Activated CD4-positive, alpha-beta T cell treated with anti-CD3 and anti-CD28 coated beads for 36 hours (primary cell): ENCODE results near the gene RARS1. TPM values are rescaled to one million over a fixed set of nuclear protein-coding genes. Genes with fewer than 3 reads are reported as not detected.

ENCODE experiments used
- ATAC-seq: fragments of 200-7000 bp; cut with Tn5 transposase; one replicate; pipeline ENCODE4 v1.10.0; 2021; ENCODE audit warnings: mild to moderate bottlenecking, moderate library complexity
- CTCF ChIA-PET: fragments of 350-600 bp; sonication (Branson Sonifier 250); formaldehyde crosslinking; loops from one replicate; lab custom pipeline; 2021; ENCODE audit warnings: antibody characterized with exemption; lab: Charles Lee
- POLR2A ChIA-PET: fragments of 350-600 bp; sonication (Branson Sonifier 250); formaldehyde crosslinking; loops from one replicate; lab custom pipeline; 2021; ENCODE audit warnings: antibody characterized with exemption, inconsistent platforms; lab: Charles Lee
- DNase-seq: peaks from one replicate; pipeline ENCODE4 v3.0.0-alpha.2; 2020
- H3K27ac Mint-ChIP-seq: one replicate; pipeline ENCODE4 v1.8.0; 2021; ENCODE audit warnings: mixed read lengths
- H3K27me3 Mint-ChIP-seq: one replicate; pipeline ENCODE4 v1.8.0; 2021; ENCODE audit warnings: mixed read lengths
- H3K36me3 Mint-ChIP-seq: one replicate; pipeline ENCODE4 v1.8.0; 2021; ENCODE audit warnings: low read depth, mixed read lengths
- H3K4me1 Mint-ChIP-seq: one replicate; pipeline ENCODE4 v1.8.0; 2021; ENCODE audit warnings: mixed read lengths
- H3K4me3 Mint-ChIP-seq: one replicate; pipeline ENCODE4 v1.8.0; 2021; ENCODE audit warnings: mild to moderate bottlenecking, moderate library complexity, mixed read lengths
- H3K9me3 Mint-ChIP-seq: one replicate; pipeline ENCODE4 v1.8.0; 2021; ENCODE audit warnings: low read depth, mixed read lengths
- intact Hi-C, 2 experiments: fragments of 100-400 bp; cut with DNase I in 1 of 2; cut with micrococcal nuclease in 1 of 2; formaldehyde crosslinking; loops; one replicate each; pipeline versions ENCODE4 v1.14.2 to v1.15.1; 2022 to 2024; cut with DNase I, micrococcal nuclease
- total RNA-seq, 2 experiments: library from RNA; stranded (reverse); gene quantifications; one replicate each; pipeline ENCODE4 v1.2.3, GENCODE V29; 2021

Gene RARS1
- total RNA-seq, 2 experiments from 2014 or later, result 127 to 135 TPM

DNA sequence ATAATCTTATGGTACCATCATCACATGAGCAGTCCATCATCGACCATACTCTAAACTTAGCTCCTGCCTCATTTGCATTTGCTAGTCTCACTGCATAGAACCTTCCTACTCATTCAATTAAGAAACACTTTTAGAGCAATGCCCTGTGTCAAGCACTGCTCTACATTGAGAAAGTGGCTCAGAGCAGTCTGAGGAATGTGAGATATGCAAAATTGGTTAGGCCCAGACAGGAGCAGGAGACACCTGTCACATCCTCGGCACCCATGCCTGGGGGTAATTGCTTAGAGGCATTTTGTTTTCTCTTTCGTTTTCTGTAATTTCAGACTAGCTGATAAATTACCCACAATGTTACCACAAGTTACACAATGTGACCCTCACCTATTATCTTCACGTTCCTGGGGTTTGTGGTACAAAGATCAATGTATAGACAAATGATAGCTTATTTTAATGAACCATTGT lies 4.9 kb upstream of the RARS1 start:
- Mint-ChIP-seq H3K4me1 (peaks cover 17% of the 10 kb centered on the region), H3K27me3 (peaks cover 4% of the 10 kb centered on the region), H3K9me3 (no peaks in the 10 kb centered on the region), H3K36me3 (peaks cover 2% of the 10 kb centered on the region), H3K27ac (no peak overlapping the region), H3K4me3 (no peak overlapping the region)
- intact Hi-C loops, result no loop called here
- no peak for ATAC-seq
- ChIA-PET CTCF (interaction anchor here (0.8 kb wide), 1 partner anchor 122 kb away, joined by 3 read pairs; no protein-coding TSS in a partner anchor), POLR2A (no interaction called here)
- DNase-seq, result peak; percentile 24

DNA sequence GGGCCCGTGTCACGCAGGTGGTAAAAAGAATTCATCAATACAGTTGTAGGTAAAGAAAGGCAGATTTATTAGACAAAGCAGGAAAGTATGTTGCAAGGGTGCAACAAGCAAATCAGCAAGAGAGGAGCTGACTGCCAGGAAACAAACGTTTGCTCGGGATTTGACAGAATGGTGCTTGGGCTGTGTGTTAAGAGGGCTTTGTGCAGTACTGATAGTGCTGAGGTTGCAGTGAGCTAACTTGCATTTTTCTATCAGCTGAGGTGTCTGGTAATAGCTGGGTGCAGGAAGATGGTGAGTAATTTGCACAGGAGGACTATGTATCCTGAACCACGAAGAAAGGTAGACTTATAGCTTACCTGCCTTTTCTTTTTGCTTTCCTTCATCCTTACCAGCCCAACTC lies 3.9 kb upstream of the RARS1 start:
- intact Hi-C loops, result no loop called here
- H3K36me3 Mint-ChIP-seq, result peaks cover 7% of the 10 kb centered on the region
- POLR2A ChIA-PET, result no interaction called here
- CTCF ChIA-PET, result interaction anchor here (0.5 to 0.6 kb wide), 2 partner anchors 10 to 212 kb away, joined by 3 to 5 read pairs; no protein-coding TSS in a partner anchor
- H3K4me1 Mint-ChIP-seq, result peaks cover 22% of the 10 kb centered on the region
- ATAC-seq (no peak), DNase-seq (no peak)
- H3K27ac Mint-ChIP-seq, result no peak overlapping the region
- H3K27me3 Mint-ChIP-seq, result peaks cover 4% of the 10 kb centered on the region
- no peaks in the 10 kb centered on the region for H3K9me3 Mint-ChIP-seq
- no peak overlapping the region for H3K4me3 Mint-ChIP-seq

DNA sequence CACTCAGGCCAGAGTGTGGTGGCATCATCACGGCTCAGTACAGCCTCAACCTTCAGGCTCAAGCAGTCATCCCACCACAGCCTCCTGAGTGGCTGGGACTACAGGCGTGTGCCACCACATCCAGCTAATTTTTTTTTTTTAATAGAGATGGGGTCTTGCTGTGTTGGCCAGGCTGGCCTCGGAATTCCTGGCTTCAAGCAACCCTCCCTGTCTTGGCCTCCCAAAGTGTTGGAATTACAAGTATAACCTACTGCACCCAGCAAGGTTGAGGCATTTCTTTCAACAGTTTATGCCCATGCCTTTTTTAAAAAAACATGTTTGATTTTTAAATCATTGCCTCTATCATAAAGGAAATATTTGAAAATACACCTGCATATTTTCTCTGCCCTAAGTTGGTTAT lies 2.8 kb downstream of the RARS1 start:
- DNase-seq (no peak), ATAC-seq (no peak)
- H3K27ac Mint-ChIP-seq, result no peak overlapping the region
- H3K4me3 Mint-ChIP-seq, result no peak overlapping the region
- H3K9me3 Mint-ChIP-seq, result no peaks in the 10 kb centered on the region
- H3K36me3 Mint-ChIP-seq, result peaks cover 52% of the 10 kb centered on the region
- ChIA-PET CTCF (no interaction called here), POLR2A (no interaction called here)
- intact Hi-C loops, result loop anchor here (5.0 kb wide), 3 partner anchors 197 to 1093 kb away; partner anchors contain the start of genes SPDL1 (in 1 of the 2) and WWC1 (in 1 of the 2)
- peaks cover 35% of the 10 kb centered on the region for H3K4me1 Mint-ChIP-seq
- H3K27me3 Mint-ChIP-seq, result no peaks in the 10 kb centered on the region

DNA sequence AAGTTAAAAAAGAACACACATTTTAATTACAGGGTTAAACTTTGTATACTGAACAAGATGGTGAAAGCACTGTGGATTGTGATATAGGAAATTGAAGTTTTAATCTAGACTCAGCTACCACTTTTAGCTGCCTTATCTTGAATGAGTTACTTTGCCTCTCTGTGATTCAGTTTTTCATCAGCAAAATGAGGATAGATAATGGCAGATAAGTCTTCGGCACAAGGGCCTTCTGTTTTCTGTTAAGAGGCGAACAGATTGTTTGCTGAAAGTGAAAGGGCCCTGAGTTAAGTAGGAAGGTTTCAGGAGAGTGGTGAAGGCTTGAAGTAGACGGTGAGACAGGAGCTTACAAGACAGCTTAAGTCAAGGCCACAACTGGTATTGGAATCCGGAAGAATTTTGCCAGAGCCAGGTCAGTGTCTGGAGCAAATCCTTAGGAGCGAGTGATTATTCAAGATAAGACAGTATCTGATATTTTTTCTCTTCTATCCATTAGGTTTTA lies 7.8 kb downstream of the RARS1 start:
- ChIA-PET CTCF (no interaction called here), POLR2A (no interaction called here)
- Mint-ChIP-seq H3K9me3 (no peaks in the 10 kb centered on the region), H3K27me3 (no peaks in the 10 kb centered on the region), H3K36me3 (peaks cover 72% of the 10 kb centered on the region), H3K27ac (no peak overlapping the region), H3K4me1 (peaks cover 11% of the 10 kb centered on the region), H3K4me3 (no peak overlapping the region)
- DNase-seq (no peak), ATAC-seq (no peak)
- intact Hi-C loops, result no loop called here

DNA sequence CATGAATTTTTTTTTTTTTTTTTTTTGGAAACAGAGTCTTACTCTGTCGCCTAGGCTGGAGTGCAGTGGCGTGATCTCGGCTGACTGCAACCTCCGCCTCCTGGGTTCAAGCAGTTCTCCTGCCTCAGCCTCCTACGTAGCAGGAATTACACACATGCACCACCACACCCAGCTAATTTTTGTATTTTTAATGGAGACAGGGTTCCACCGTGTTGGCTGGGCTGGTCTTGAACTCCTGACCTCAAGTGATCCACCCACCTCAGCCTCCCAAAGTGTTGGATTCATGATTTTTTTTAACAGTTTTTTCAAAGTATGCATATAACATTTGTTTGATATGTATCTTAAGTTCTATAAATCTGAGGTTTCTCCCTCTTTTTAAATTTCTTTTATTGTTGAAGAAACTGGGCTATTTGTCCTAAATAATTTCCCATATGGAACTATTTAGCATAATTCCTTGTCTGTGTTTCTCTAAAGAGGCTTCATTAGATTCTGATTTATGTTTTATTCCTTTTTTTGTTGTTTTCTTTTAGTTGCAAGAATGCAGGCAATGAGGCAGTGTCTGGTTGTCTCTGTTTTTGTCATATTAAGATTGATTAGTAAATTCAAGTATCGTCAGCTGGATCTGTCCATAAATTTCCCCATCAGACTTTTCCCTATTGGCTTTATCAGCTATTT lies 16.4 kb downstream of the RARS1 start:
- no peak overlapping the region for H3K27ac Mint-ChIP-seq
- no peaks in the 10 kb centered on the region for H3K9me3 Mint-ChIP-seq
- ATAC-seq, result no peak
- no peaks in the 10 kb centered on the region for H3K4me1 Mint-ChIP-seq
- no peak overlapping the region for H3K4me3 Mint-ChIP-seq
- H3K27me3 Mint-ChIP-seq, result no peaks in the 10 kb centered on the region
- no peak for DNase-seq
- CTCF ChIA-PET, result no interaction called here
- POLR2A ChIA-PET, result no interaction called here
- H3K36me3 Mint-ChIP-seq, result peaks cover 48% of the 10 kb centered on the region
- intact Hi-C loops, result no loop called here

DNA sequence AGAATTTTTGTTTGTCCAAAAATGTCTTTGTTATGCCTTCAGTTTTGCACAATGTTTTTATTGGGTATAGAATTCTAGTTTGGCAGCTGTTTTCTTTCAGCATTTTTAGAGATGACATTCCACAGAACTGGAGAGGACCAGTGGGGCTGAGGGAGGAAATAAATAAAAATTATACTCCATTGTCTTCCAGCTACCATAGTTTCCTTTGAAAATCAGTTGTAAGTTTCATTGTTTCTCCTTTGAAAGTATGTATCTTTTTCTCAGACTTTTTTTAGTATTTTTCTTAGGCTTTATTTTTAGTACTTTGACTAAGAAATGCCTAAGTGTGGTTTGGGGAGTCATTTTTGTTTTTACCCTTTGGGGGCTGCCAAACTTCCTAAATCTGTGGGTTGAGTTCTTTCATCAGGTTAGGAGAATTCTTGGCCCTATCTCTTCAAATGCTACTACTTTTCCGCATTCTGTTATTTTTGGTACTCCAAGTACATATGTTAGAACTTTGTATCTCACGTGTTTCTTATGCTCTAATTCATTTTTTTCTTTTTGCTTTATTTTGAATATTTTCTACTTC lies 27.7 kb downstream of the RARS1 start:
- no peak for DNase-seq
- POLR2A ChIA-PET, result no interaction called here
- no peaks in the 10 kb centered on the region for H3K27me3 Mint-ChIP-seq
- no peaks in the 10 kb centered on the region for H3K4me1 Mint-ChIP-seq
- ATAC-seq, result no peak
- intact Hi-C loops, result no loop called here
- H3K4me3 Mint-ChIP-seq, result no peak overlapping the region
- H3K27ac Mint-ChIP-seq, result no peak overlapping the region
- peaks cover 81% of the 10 kb centered on the region for H3K36me3 Mint-ChIP-seq
- CTCF ChIA-PET, result interaction anchor here (0.7 kb wide), 2 partner anchors 22 to 118 kb away, joined by 3 read pairs; no protein-coding TSS in a partner anchor
- peaks cover 4% of the 10 kb centered on the region for H3K9me3 Mint-ChIP-seq

DNA sequence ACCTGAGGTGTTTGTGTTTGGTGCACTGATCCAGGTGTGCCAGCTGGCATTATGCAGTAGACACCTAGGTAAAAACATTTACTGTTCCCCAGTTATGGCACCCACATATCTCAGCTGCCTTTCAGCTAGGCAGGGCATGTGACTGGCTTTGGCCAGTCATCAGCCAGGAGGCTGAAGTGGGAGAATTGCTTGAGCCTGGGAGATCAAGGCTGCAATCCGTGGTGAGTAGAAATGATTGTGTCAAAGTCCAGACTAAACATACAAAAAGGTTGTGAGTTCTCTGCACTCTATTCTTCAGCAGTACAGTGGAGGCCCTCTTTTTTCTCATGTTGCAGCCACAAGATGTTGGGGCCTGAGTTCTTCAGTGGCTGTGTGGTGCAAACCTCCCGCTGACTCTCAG lies 39.6 kb downstream of the RARS1 start:
- H3K36me3 Mint-ChIP-seq, result peaks cover 9% of the 10 kb centered on the region
- intact Hi-C loops, result no loop called here
- ChIA-PET CTCF (no interaction called here), POLR2A (no interaction called here)
- H3K27me3 Mint-ChIP-seq, result peaks cover 24% of the 10 kb centered on the region
- H3K4me3 Mint-ChIP-seq, result no peak overlapping the region
- ATAC-seq (no peak), DNase-seq (no peak)
- H3K27ac Mint-ChIP-seq, result no peak overlapping the region
- peaks cover 10% of the 10 kb centered on the region for H3K4me1 Mint-ChIP-seq
- peaks cover 4% of the 10 kb centered on the region for H3K9me3 Mint-ChIP-seq

DNA sequence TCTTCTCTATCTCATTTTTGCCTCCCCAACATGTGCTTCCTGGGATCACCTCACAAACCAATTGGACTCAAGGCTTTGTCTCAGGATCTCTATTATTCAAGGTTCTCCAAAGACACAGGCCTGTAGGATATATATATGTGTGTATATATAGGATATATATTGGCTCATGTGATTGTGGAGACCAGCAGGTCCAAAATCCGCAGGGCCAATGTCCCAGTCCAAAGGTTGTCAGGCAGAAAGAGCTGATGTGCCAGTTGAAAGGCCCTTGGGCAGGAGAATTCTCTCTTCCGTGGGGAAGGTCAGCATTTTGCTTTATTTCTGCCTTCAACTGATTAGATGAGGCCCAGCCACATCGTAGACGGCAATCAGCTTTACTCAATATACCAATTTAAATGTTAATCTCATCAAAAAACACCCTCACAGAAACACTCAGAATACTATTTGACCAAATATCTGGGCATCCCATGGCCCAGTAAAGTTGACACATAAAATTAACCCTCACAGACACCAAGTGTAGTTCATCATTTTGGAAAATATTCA lies 41.6 kb downstream of the RARS1 start:
- ATAC-seq (no peak), DNase-seq (no peak)
- peaks cover 4% of the 10 kb centered on the region for H3K9me3 Mint-ChIP-seq
- H3K27ac Mint-ChIP-seq, result no peak overlapping the region
- H3K4me3 Mint-ChIP-seq, result no peak overlapping the region
- ChIA-PET CTCF (interaction anchor here (0.7 kb wide), 1 partner anchor 733 kb away, joined by 3 read pairs; no protein-coding TSS in a partner anchor), POLR2A (no interaction called here)
- H3K36me3 Mint-ChIP-seq, result peaks cover 5% of the 10 kb centered on the region
- H3K27me3 Mint-ChIP-seq, result peaks cover 34% of the 10 kb centered on the region
- intact Hi-C loops, result loop anchor here in 1 of 2 experiments (1.0 kb wide), 1 partner anchor 51 kb away; the partner anchor contains the start of gene PANK3
- peaks cover 10% of the 10 kb centered on the region for H3K4me1 Mint-ChIP-seq

DNA sequence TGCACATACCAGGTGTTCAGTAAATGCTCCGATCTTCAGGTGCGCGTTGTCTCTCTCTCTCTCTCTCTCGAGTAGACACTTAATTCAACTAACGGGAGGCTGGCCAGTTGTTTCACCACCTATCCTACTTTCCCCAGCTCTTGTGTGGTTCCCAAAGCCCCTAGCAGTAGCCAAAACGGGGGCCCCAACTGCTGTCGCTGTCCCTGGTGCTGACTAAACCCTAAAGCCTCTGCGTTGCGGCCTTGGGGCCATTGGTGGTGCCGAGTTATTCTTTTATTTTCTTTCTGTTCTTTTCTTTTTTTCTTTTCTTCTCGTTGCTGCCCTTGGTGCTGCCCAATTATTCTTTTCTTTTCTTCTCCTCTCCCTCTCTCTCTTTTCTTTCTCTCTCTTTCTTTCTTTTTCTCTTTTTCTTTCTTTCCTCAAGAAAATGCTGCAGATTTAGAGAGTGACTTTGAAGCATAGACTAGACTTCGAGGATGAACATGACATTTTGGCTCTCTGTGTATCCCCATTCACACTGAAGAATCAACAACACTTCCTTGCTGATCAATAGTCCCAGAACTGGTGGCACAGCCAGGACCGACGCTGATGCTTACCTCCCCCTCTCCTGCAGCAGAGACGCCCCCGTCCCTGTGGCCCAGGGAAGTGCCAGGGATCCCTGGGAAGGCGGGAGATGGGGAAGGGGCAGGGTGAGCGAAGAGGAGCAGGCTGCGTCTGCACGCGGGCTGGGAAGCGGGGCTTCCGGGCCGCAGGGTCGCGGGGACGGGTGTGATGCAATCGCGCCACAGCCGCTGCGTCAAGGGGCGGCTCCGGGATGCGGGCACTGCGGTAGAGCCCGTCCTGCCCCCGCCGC lies 42.5 kb downstream of the RARS1 start, which contains the start of gene FBLL1:
TSS of gene FBLL1 (plus strand) at position 785 of the 853 bp plus-strand sequence. CDS start 200 bp downstream, outside the sequence.
- Mint-ChIP-seq H3K4me3 (peak within 1 kb of the TSS; percentile 65), H3K27ac (no peak within 1 kb of the TSS), H3K27me3 (peaks cover 40% of the 10 kb centered on the region), H3K4me1 (peaks cover 10% of the 10 kb centered on the region), H3K9me3 (peaks cover 4% of the 10 kb centered on the region), H3K36me3 (peaks cover 5% of the 10 kb centered on the region)
- DNase-seq (peak; percentile 55), ATAC-seq (peak; percentile 26)
- ChIA-PET CTCF (no interaction called here), POLR2A (no interaction called here)
- intact Hi-C loops, result loop anchor here in 1 of 2 experiments (1.0 kb wide), 1 partner anchor 51 kb away; the partner anchor contains the start of gene PANK3

DNA sequence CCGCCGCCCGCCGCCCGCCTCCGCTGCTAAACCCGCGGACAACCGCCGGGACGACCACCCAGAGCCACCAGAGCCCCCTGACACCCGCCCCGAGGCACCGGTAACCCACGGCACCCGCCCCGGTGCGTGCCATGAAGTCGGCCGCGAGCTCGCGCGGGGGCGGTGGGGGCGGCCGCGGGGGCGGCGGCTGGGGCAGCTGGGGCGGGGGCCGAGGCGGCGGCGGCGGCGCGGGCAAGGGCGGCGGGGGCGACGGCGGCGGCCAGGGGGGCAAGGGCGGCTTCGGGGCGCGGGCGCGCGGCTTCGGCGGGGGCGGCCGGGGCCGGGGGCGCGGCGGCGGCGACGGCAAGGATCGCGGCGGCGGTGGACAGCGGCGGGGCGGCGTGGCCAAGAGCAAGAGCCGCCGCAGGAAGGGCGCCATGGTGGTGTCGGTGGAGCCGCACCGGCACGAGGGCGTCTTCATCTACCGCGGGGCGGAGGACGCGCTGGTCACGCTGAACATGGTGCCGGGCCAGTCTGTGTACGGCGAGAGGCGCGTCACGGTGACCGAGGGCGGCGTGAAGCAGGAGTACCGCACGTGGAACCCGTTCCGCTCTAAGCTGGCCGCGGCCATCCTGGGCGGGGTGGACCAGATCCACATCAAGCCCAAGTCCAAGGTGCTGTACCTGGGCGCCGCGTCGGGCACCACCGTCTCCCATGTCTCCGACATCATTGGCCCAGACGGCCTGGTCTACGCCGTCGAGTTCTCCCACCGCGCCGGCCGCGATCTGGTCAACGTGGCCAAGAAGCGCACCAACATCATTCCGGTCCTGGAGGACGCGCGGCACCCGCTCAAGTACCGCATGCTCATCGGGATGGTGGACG lies 43.3 kb downstream of the RARS1 start:
- peaks cover 40% of the 10 kb centered on the region for H3K27me3 Mint-ChIP-seq
- H3K4me3 Mint-ChIP-seq, result peak overlapping the region; percentile 55
- peaks cover 4% of the 10 kb centered on the region for H3K9me3 Mint-ChIP-seq
- H3K27ac Mint-ChIP-seq, result no peak overlapping the region
- DNase-seq (peak; percentile 17), ATAC-seq (peak; percentile 26)
- peaks cover 5% of the 10 kb centered on the region for H3K36me3 Mint-ChIP-seq
- CTCF ChIA-PET, result no interaction called here
- POLR2A ChIA-PET, result no interaction called here
- intact Hi-C loops, result no loop called here
- peaks cover 10% of the 10 kb centered on the region for H3K4me1 Mint-ChIP-seq
